ENCODE results near the gene PTGFRN.
A peak's percentile ranks its signal among the peaks of the same experiment; 100 is the strongest.

Gene PTGFRN

GRCh38 chr1:117001254-117001927, 91.7 kb downstream of the PTGFRN start, which contains the start of gene CD101:
TSS of gene CD101 (plus strand) at chr1:117001760. CDS start at chr1:117001818, 58 bp downstream.
- no peak for DNase-seq (ENCODE audit: low read depth)
- TF ChIP-seq CTCF (conservative IDR thresholded peaks at IDR 0.05; ENCODE audit: low read length) = no peak
- no peak within 1 kb of the TSS for H3K4me3 ChIP-seq (ENCODE audit: low read length)

GRCh38 chr1:117003223-117003875, 93.6 kb downstream of the PTGFRN start:
- no peak overlapping the region for H3K4me3 ChIP-seq (ENCODE audit: low read length)
- no peak for DNase-seq (ENCODE audit: low read depth)
- no peak for TF ChIP-seq CTCF (conservative IDR thresholded peaks at IDR 0.05; ENCODE audit: low read length)

- TF ChIP-seq CTCF (conservative IDR thresholded peaks at IDR 0.05; ENCODE audit: low read length) = no peak
- no peak overlapping the region for H3K4me3 ChIP-seq (ENCODE audit: low read length)
- no peak for DNase-seq (ENCODE audit: low read depth)
These were observed 98.0 kb downstream of the PTGFRN start for GRCh38 chr1:117007719-117008013.

GRCh38 chr1:117008656-117009055, 98.9 kb downstream of the PTGFRN start:
- TF ChIP-seq CTCF (conservative IDR thresholded peaks at IDR 0.05; ENCODE audit: low read length) = no peak; the same call in 1 of the 2 replicates
- DNase-seq (ENCODE audit: low read depth) = no peak
- H3K4me3 ChIP-seq (ENCODE audit: low read length) = no peak overlapping the region

- TF ChIP-seq CTCF (conservative IDR thresholded peaks at IDR 0.05; ENCODE audit: low read length) = no peak
- peak; percentile 20 for DNase-seq (ENCODE audit: low read depth)
- H3K4me3 ChIP-seq (ENCODE audit: low read length) = no peak overlapping the region
These were observed 99.4 kb downstream of the PTGFRN start for GRCh38 chr1:117009132-117009531.

- H3K4me3 ChIP-seq (ENCODE audit: low read length) = no peak overlapping the region
- no peak for TF ChIP-seq CTCF (conservative IDR thresholded peaks at IDR 0.05; ENCODE audit: low read length)
- DNase-seq (ENCODE audit: low read depth) = no peak
These were observed 100.7 kb downstream of the PTGFRN start for GRCh38 chr1:117010310-117010969.

GRCh38 chr1:117011334-117011733, 101.6 kb downstream of the PTGFRN start:
- TF ChIP-seq CTCF (conservative IDR thresholded peaks at IDR 0.05; ENCODE audit: low read length) = no peak
- no peak overlapping the region for H3K4me3 ChIP-seq (ENCODE audit: low read length)
- no peak for DNase-seq (ENCODE audit: low read depth)

Measured in AG10803 (cell line).